ENCODE results near the gene MAPKAPK3.

DNA sequence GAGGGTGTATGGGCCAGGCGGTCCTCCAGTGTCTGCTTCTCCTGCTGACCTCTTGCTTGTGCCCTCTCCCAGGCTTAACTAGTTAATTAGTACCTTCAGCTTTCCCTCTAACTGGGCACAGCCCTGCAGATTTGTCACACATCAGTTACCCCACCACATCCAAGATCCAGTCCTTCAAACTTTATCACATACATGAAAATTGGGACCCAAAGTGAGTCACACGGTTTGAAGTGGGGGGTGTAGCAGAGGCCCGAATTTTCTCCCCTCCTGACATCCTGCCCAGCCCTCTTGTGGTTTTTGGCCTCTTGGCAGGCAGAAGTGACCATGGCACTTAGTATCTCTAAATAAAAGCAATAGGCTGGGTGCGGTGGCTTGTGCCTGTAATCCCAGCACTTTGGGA, 3.9 kb downstream of the MAPKAPK3 start:
- TF ChIP-seq CTCF (IDR thresholded peaks at IDR 0.05; ENCODE audit: low read depth, low read length, poor library complexity, severe bottlenecking), result no peak
- no peak for TF ChIP-seq EZH2phosphoT487 (IDR thresholded peaks at IDR 0.05; ENCODE audit: borderline replicate concordance, low read length)

All from DOHH2 (cell line).